ENCODE measurements around the gene THRAP3.
"Not testable (repeated sequence)": the region's sequence is repeated elsewhere in the genome, so short reads cannot be mapped to it uniquely, and the experiment has no call there.

The THRAP3 gene

GRCh38 chr1:36211307-36211706 lies 12.9 kb upstream of the THRAP3 start:
- no peak for TF ChIP-seq CTCF (IDR thresholded peaks at IDR 0.05; ENCODE audit: insufficient read depth, missing control alignments)
- no peak for FAIRE-seq
- DNase-seq (ENCODE audit: insufficient read length, low spot score): no peak

- TF ChIP-seq CTCF (IDR thresholded peaks at IDR 0.05; ENCODE audit: insufficient read depth, missing control alignments): no peak
- FAIRE-seq (no peak), DNase-seq (ENCODE audit: insufficient read length, low spot score) (peak; percentile 45)
Measured at GRCh38 chr1:36211841-36212240, 12.4 kb upstream of the THRAP3 start.

- FAIRE-seq (no peak), DNase-seq (ENCODE audit: insufficient read length, low spot score) (no peak)
- TF ChIP-seq CTCF (IDR thresholded peaks at IDR 0.05; ENCODE audit: insufficient read depth, missing control alignments): no peak
Measured at GRCh38 chr1:36212782-36213181, 11.5 kb upstream of the THRAP3 start.

- peak; percentile 41 for TF ChIP-seq CTCF (IDR thresholded peaks at IDR 0.05; ENCODE audit: insufficient read depth, missing control alignments)
- DNase-seq (ENCODE audit: insufficient read length, low spot score): no peak
- no peak for FAIRE-seq
Measured at GRCh38 chr1:36217670-36218069, 6.6 kb upstream of the THRAP3 start.

- DNase-seq (ENCODE audit: insufficient read length, low spot score): not testable (repeated sequence)
Measured at GRCh38 chr1:36221901-36222300, 2.3 kb upstream of the THRAP3 start.

GRCh38 chr1:36222481-36223380 lies 1.5 kb upstream of the THRAP3 start:
- no peak for TF ChIP-seq CTCF (IDR thresholded peaks at IDR 0.05; ENCODE audit: insufficient read depth, missing control alignments)
- DNase-seq (ENCODE audit: insufficient read length, low spot score): no peak

More at GRCh38 chr1:36221901-36222300, 2.3 kb upstream of the THRAP3 start:
- not testable (repeated sequence) for FAIRE-seq

GRCh38 chr1:36223381-36223995 lies 755 bp upstream of the THRAP3 start:
- no peak for TF ChIP-seq CTCF (IDR thresholded peaks at IDR 0.05; ENCODE audit: insufficient read depth, missing control alignments)

More at GRCh38 chr1:36222481-36223380, 1.5 kb upstream of the THRAP3 start:
- no peak for FAIRE-seq

More at GRCh38 chr1:36223381-36223995, 755 bp upstream of the THRAP3 start:
- FAIRE-seq (no peak), DNase-seq (ENCODE audit: insufficient read length, low spot score) (no peak)
